ENCODE results near the gene SCART1.

- no peak for TF ChIP-seq CTCF (IDR thresholded peaks at IDR 0.05; ENCODE audit: extremely low read depth in 1 of 2, insufficient read depth in 1 of 2, low read depth in 1 of 2, low read length in 2 of 2)
- TF ChIP-seq JUN (IDR thresholded peaks at IDR 0.05; ENCODE audit: borderline replicate concordance, insufficient read depth, insufficient read length, low read depth) = no peak
- TF ChIP-seq POLR2A (IDR thresholded peaks at IDR 0.05; ENCODE audit: low read depth, low read length) = no peak
Measured at GRCh38 chr10:133405844-133406527, 47.8 kb upstream of the SCART1 start.
